ENCODE measurements around the gene ATXN1.

ATXN1 gene

DNA sequence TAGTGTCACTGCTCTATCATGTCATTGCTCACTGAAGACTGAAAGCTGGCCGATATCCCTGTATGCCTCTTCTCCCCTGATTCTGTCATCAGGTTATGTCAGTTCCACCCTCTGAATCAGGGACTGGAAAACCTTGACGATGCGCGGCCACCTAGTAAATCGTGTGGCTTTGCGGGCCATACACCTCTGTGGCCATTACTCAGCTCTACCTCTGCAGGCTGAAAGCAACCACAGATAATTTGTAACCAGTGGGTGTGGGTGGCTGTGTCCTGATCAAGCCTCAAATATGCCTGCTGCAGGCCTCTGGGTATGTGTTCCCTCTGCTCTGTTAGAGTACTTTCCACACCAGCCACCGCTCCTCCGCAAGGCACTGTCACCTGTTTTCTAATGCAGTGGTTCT, 417.7 kb downstream of the ATXN1 start:
- no peaks in the 10 kb centered on the region for H3K27me3 ChIP-seq (ENCODE audit: insufficient read depth, poor library complexity, severe bottlenecking)
- TF ChIP-seq SPI1 (IDR thresholded peaks at IDR 0.05; ENCODE audit: borderline replicate concordance, low read depth) (no peak), GABPA (IDR thresholded peaks at IDR 0.05; ENCODE audit: low read depth) (no peak), POLR2AphosphoS5 (IDR thresholded peaks at IDR 0.05; ENCODE audit: low read depth) (no peak)
- TF ChIP-seq, protein P1, sequence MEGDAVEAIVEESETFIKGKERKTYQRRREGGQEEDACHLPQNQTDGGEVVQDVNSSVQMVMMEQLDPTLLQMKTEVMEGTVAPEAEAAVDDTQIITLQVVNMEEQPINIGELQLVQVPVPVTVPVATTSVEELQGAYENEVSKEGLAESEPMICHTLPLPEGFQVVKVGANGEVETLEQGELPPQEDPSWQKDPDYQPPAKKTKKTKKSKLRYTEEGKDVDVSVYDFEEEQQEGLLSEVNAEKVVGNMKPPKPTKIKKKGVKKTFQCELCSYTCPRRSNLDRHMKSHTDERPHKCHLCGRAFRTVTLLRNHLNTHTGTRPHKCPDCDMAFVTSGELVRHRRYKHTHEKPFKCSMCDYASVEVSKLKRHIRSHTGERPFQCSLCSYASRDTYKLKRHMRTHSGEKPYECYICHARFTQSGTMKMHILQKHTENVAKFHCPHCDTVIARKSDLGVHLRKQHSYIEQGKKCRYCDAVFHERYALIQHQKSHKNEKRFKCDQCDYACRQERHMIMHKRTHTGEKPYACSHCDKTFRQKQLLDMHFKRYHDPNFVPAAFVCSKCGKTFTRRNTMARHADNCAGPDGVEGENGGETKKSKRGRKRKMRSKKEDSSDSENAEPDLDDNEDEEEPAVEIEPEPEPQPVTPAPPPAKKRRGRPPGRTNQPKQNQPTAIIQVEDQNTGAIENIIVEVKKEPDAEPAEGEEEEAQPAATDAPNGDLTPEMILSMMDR (IDR thresholded peaks at IDR 0.05; ENCODE audit: insufficient read depth, low read length): no peak
- TF ChIP-seq, protein P2, sequence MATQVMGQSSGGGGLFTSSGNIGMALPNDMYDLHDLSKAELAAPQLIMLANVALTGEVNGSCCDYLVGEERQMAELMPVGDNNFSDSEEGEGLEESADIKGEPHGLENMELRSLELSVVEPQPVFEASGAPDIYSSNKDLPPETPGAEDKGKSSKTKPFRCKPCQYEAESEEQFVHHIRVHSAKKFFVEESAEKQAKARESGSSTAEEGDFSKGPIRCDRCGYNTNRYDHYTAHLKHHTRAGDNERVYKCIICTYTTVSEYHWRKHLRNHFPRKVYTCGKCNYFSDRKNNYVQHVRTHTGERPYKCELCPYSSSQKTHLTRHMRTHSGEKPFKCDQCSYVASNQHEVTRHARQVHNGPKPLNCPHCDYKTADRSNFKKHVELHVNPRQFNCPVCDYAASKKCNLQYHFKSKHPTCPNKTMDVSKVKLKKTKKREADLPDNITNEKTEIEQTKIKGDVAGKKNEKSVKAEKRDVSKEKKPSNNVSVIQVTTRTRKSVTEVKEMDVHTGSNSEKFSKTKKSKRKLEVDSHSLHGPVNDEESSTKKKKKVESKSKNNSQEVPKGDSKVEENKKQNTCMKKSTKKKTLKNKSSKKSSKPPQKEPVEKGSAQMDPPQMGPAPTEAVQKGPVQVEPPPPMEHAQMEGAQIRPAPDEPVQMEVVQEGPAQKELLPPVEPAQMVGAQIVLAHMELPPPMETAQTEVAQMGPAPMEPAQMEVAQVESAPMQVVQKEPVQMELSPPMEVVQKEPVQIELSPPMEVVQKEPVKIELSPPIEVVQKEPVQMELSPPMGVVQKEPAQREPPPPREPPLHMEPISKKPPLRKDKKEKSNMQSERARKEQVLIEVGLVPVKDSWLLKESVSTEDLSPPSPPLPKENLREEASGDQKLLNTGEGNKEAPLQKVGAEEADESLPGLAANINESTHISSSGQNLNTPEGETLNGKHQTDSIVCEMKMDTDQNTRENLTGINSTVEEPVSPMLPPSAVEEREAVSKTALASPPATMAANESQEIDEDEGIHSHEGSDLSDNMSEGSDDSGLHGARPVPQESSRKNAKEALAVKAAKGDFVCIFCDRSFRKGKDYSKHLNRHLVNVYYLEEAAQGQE (IDR thresholded peaks at IDR 0.05; ENCODE audit: insufficient replicate concordance, low read depth): no peak
- no peak overlapping the region for H3K27ac ChIP-seq (replicated peaks)
- DNase-seq (ENCODE audit: low read depth in 1 of 2, low spot score in 1 of 2): no peak
- H3K4me3 ChIP-seq (replicated peaks; ENCODE audit: insufficient read depth, low read length): no peak overlapping the region

DNA sequence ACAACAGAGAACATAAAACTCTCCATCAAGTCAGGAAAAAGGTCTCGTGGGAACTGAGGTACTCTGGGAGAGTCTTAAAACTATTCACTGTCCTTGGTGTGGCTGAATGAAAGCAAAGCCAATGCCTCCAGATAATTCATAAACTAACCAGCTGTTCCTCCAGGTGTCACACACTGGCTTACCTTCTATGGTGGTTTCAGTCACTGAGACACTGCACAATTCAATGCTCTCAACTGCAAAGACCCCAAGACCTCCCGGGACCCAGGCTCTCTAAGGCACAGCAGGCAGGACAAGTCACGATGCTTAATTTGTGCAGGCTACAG, 422.0 kb downstream of the ATXN1 start:
- H3K27me3 ChIP-seq (ENCODE audit: insufficient read depth, poor library complexity, severe bottlenecking): no peaks in the 10 kb centered on the region
- TF ChIP-seq, protein P1 (IDR thresholded peaks at IDR 0.05; ENCODE audit: insufficient read depth, low read length): no peak
- TF ChIP-seq GABPA (IDR thresholded peaks at IDR 0.05; ENCODE audit: low read depth): no peak
- no peak for TF ChIP-seq SPI1 (IDR thresholded peaks at IDR 0.05; ENCODE audit: borderline replicate concordance, low read depth)
- no peak for TF ChIP-seq POLR2AphosphoS5 (IDR thresholded peaks at IDR 0.05; ENCODE audit: low read depth)
- TF ChIP-seq, protein P2 (IDR thresholded peaks at IDR 0.05; ENCODE audit: insufficient replicate concordance, low read depth): no peak
- H3K4me3 ChIP-seq (replicated peaks; ENCODE audit: insufficient read depth, low read length): no peak overlapping the region
- no peak overlapping the region for H3K27ac ChIP-seq (replicated peaks)
- DNase-seq (ENCODE audit: low read depth in 1 of 2, low spot score in 1 of 2): no peak

DNA sequence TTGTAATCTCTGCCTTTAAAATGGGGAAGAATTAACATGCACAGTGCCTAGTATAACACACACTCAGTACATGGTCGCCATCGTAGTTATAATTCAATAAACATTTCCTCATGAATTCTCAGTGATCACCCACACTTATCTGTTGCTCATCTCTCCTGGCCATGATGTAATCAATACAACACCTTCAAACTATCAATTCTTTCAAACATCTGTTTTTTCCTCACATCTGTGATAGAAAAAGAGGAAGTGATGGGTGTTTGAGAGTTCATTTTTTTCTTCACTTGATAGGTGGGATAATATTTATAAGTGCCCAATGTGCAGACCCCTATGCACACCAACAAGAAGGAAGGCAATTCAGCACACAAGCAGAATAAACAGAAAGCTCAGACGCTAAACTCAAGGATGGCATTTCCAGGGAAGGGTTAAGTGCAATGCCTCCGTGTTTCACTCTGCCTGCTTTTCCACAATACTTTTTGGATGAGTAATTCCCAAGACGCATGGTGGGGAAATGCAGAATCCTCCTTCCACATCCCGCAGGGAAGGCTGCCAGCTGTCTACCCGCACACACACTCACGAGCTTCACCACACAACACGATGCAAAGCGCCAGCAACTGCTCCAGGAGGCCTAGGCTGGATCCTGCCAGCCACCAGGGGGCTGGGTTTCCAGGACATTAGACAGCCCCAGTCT, 422.5 kb downstream of the ATXN1 start:
- no peak for DNase-seq (ENCODE audit: low read depth in 1 of 2, low spot score in 1 of 2)
- Histone ChIP-seq H3K27ac (replicated peaks) (no peak overlapping the region), H3K4me3 (replicated peaks; ENCODE audit: insufficient read depth, low read length) (no peak overlapping the region), H3K27me3 (ENCODE audit: insufficient read depth, poor library complexity, severe bottlenecking) (no peaks in the 10 kb centered on the region)
- TF ChIP-seq, protein P1 (IDR thresholded peaks at IDR 0.05; ENCODE audit: insufficient read depth, low read length): no peak
- TF ChIP-seq SPI1 (IDR thresholded peaks at IDR 0.05; ENCODE audit: borderline replicate concordance, low read depth) (peak; percentile 69), GABPA (IDR thresholded peaks at IDR 0.05; ENCODE audit: low read depth) (no peak), POLR2AphosphoS5 (IDR thresholded peaks at IDR 0.05; ENCODE audit: low read depth) (no peak)
- TF ChIP-seq, protein P2 (IDR thresholded peaks at IDR 0.05; ENCODE audit: insufficient replicate concordance, low read depth): no peak

Measured in HL-60 (cell line).